GM23338 (cell line): ENCODE results near the gene MLF1. TPM values are rescaled to one million over a fixed set of nuclear protein-coding genes. Genes with fewer than 3 reads are reported as not detected.

Source experiments
- ATAC-seq: fragments of 200-7000 bp; cut with Tn5 transposase; 3 replicates; pipeline ENCODE4 v1.9.1; 2020
- DNase-seq: peaks from one replicate; pipeline ENCODE4 v3.0.0-alpha.2; 2015; ENCODE audit warnings: low spot score
- H2AFZ ChIP-seq: fragments of 200-600 bp; sonication (generic); 2 replicates; pipeline ENCODE4 v1.8.0; 2016; ENCODE audit warnings: antibody characterized with exemption, mild to moderate bottlenecking, moderate library complexity
- H3F3A ChIP-seq: fragments of 200-600 bp; sonication (generic); replicated peaks from 2 replicates; pipeline ENCODE4 v1.8.0; 2017; ENCODE audit warnings: antibody characterized with exemption, mixed run types, low read depth
- H3K27ac ChIP-seq: fragments of 200-600 bp; sonication (generic); 2 replicates; pipeline ENCODE4 v1.6.1; 2016; ENCODE audit warnings: low read depth
- H3K27me3 ChIP-seq: fragments of 200-600 bp; sonication (generic); 2 replicates; pipeline ENCODE4 v1.8.0; 2016; ENCODE audit warnings: mild to moderate bottlenecking, mixed run types, moderate library complexity; ENCODE audit not compliant: insufficient read depth
- H3K36me3 ChIP-seq: fragments of 200-600 bp; sonication (generic); 2 replicates; pipeline ENCODE4 v1.8.0; 2016; ENCODE audit warnings: mild to moderate bottlenecking; ENCODE audit not compliant: insufficient read depth
- H3K4me1 ChIP-seq: fragments of 200-600 bp; sonication (generic); 2 replicates; pipeline ENCODE4 v1.8.0; 2016; ENCODE audit warnings: mild to moderate bottlenecking, moderate library complexity; ENCODE audit not compliant: insufficient read depth
- H3K4me2 ChIP-seq: fragments of 200-600 bp; sonication (generic); 2 replicates; pipeline ENCODE4 v1.7.1; 2017; ENCODE audit warnings: mixed run types
- H3K4me3 ChIP-seq: fragments of 200-600 bp; sonication (generic); 2 replicates; pipeline ENCODE4 v1.6.1; 2016; ENCODE audit warnings: mixed run types
- H3K79me2 ChIP-seq: fragments of 200-600 bp; sonication (generic); replicated peaks from 2 replicates; pipeline ENCODE4 v1.8.0; 2017; ENCODE audit warnings: mild to moderate bottlenecking; ENCODE audit not compliant: insufficient read depth
- H3K9me2 ChIP-seq: fragments of 200-600 bp; sonication (generic); 2 replicates; pipeline ENCODE4 v1.8.0; 2017; ENCODE audit not compliant: insufficient read depth
- H4K20me1 ChIP-seq: fragments of 200-600 bp; sonication (generic); replicated peaks from 2 replicates; pipeline ENCODE4 v1.8.0; 2017; ENCODE audit warnings: mild to moderate bottlenecking; ENCODE audit not compliant: insufficient read depth
- H3K27ac Mint-ChIP-seq: 2 replicates; pipeline ENCODE4 v1.8.0; 2020; ENCODE audit warnings: inconsistent platforms, mild to moderate bottlenecking, moderate library complexity, mixed read lengths
- H3K27me3 Mint-ChIP-seq: 3 replicates; pipeline ENCODE4 v1.8.0; 2022; ENCODE audit warnings: low read depth, mild to moderate bottlenecking, moderate library complexity, mixed read lengths, inconsistent platforms; ENCODE audit not compliant: insufficient read depth, poor library complexity
- H3K36me3 Mint-ChIP-seq: 3 replicates; pipeline ENCODE4 v1.8.0; 2021; ENCODE audit warnings: low read depth, mild to moderate bottlenecking, inconsistent platforms, moderate library complexity, mixed read lengths
- H3K4me1 Mint-ChIP-seq: 3 replicates; pipeline ENCODE4 v1.8.0; 2020; ENCODE audit warnings: mild to moderate bottlenecking, inconsistent platforms, mixed read lengths
- H3K4me3 Mint-ChIP-seq: 3 replicates; pipeline ENCODE4 v1.8.0; 2021; ENCODE audit warnings: moderate library complexity, mild to moderate bottlenecking, inconsistent platforms, mixed read lengths
- H3K9me3 Mint-ChIP-seq: 3 replicates; pipeline ENCODE4 v1.8.0; 2020; ENCODE audit warnings: moderate library complexity, mild to moderate bottlenecking, inconsistent platforms, mixed read lengths
- CREB1 ChIP-seq: fragments of 250-450 bp; sonication (Bioruptor Pico); IDR thresholded peaks from 2 replicates; pipeline ENCODE4 v1.5.0; 2020; ENCODE audit warnings: low read depth, mild to moderate bottlenecking, moderate library complexity
- EZH2 ChIP-seq: fragments of 200-600 bp; sonication (generic); IDR thresholded peaks from one replicate; pipeline ENCODE4 v1.8.0; 2017; ENCODE audit warnings: antibody characterized with exemption, mild to moderate bottlenecking, low read depth; ENCODE audit not compliant: unreplicated experiment
- EZH2phosphoT487 ChIP-seq: fragments of 200-600 bp; sonication (generic); IDR thresholded peaks from one replicate; pipeline ENCODE4 v1.8.1; 2018; ENCODE audit warnings: antibody characterized with exemption; ENCODE audit not compliant: unreplicated experiment
- JUNB ChIP-seq: IDR thresholded peaks from one replicate; pipeline ENCODE4 v1.6.1; 2016; ENCODE audit warnings: antibody characterized with exemption; ENCODE audit not compliant: unreplicated experiment
- NANOG ChIP-seq: IDR thresholded peaks from 2 replicates; pipeline ENCODE4 v1.6.1; 2016; ENCODE audit warnings: antibody characterized with exemption, borderline replicate concordance
- POLR2AphosphoS5 ChIP-seq: IDR thresholded peaks from 2 replicates; pipeline ENCODE4 v1.6.1; 2016; ENCODE audit warnings: antibody characterized with exemption, low read depth
- STAT1 ChIP-seq: IDR thresholded peaks from one replicate; pipeline ENCODE4 v1.6.1; 2016; ENCODE audit warnings: antibody characterized with exemption; ENCODE audit not compliant: unreplicated experiment
- ZNF114 ChIP-seq: fragments of 250-450 bp; sonication (Bioruptor Pico); IDR thresholded peaks from 2 replicates; pipeline ENCODE4 v1.5.0; 2020; ENCODE audit warnings: mild to moderate bottlenecking, moderate library complexity
- ZNF331 ChIP-seq: fragments of 250-450 bp; sonication (Bioruptor Pico); IDR thresholded peaks from 2 replicates; pipeline ENCODE4 v1.5.0; 2020; ENCODE audit warnings: low read depth, mild to moderate bottlenecking, moderate library complexity
- polyA plus RNA-seq: library from polyadenylated mRNA; unstranded; fragments of >200 nt; fragmentation: Nextera tagmentation; extraction: Ambion mirVana; gene quantifications from 2 replicates; pipeline ENCODE4 v1.2.1, GENCODE V29; 2016
- total RNA-seq: library from RNA; depleted of rRNA; stranded (reverse); fragments of >200 nt; shearing (Covaris generic); gene quantifications from 2 replicates; pipeline ENCODE4 v1.2.3, GENCODE V29; 2014
- TF ChIP-seq, protein P1 (sequence below): fragments of 250-450 bp; sonication (Bioruptor Pico); IDR thresholded peaks from 2 replicates; pipeline ENCODE4 v1.5.0; 2020; ENCODE audit warnings: mild to moderate bottlenecking, moderate library complexity
- TF ChIP-seq, protein P2 (sequence below): IDR thresholded peaks from one replicate; pipeline ENCODE4 v1.6.1; 2018; ENCODE audit warnings: antibody characterized with exemption; ENCODE audit not compliant: unreplicated experiment
- TF ChIP-seq, protein P3 (sequence below), 2 experiments: fragments of 200-600 bp in 1 of 2; sonication (generic) in 1 of 2; conservative IDR thresholded peaks; 2 replicates each; pipeline versions ENCODE4 v1.5.1 to v1.6.1; 2016 to 2017; ENCODE audit warnings: antibody characterized with exemption in 2 of 2, low read depth in 2 of 2, mild to moderate bottlenecking in 2 of 2, moderate library complexity in 1 of 2
- TF ChIP-seq, protein P4 (sequence below): IDR thresholded peaks from 2 replicates; pipeline ENCODE4 v1.6.1; 2016; ENCODE audit warnings: antibody characterized with exemption

Gene MLF1
- total and polyA plus RNA-seq, 2 experiments from 2014 or later = 36.6 to 63.6 TPM

DNA sequence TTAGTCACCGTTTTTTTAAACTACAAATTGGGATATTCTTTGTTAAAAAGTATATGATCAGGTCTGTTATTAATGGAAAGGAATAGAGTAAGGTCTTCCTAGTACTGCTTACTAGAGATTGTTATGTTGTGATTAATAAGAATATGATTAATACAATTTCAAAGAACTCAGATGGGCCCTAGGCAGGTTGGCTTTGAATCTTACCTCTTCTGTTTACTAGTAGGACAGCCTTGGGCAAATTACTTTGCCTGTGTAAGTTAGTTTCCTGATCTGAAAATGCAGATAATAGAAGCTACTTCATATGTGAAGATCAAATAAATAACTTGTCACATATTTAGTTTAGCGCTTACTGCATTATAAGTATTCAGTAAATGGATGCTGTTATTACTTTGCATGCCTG, 80.2 kb downstream of the MLF1 start:
- Histone ChIP-seq H3K4me1 (no peaks in the 10 kb centered on the region), H3K27me3 (no peaks in the 10 kb centered on the region), H3K27ac (no peak overlapping the region), H3K4me3 (no peak overlapping the region), H3F3A (no peaks in the 10 kb centered on the region), H2AFZ (no peak overlapping the region), H3K36me3 (peaks cover 51% of the 10 kb centered on the region), H3K4me2 (no peak overlapping the region), H3K9me2 (no peaks in the 10 kb centered on the region), H4K20me1 (peaks cover 3% of the 10 kb centered on the region; the same call in 1 of the 2 replicates), H3K79me2 (peaks cover 20% of the 10 kb centered on the region)
- DNase-seq (no peak), ATAC-seq (no peak)
- Mint-ChIP-seq H3K27me3 (no peaks in the 10 kb centered on the region), H3K4me1 (no peaks in the 10 kb centered on the region; the same call in 2 of the 3 replicates), H3K4me3 (no peak overlapping the region), H3K27ac (no peak overlapping the region), H3K36me3 (peaks cover 50% of the 10 kb centered on the region), H3K9me3 (no peaks in the 10 kb centered on the region)
- TF ChIP-seq EZH2phosphoT487 (no peak), JUNB (no peak), ZNF114 (CRISPR knock-in tag) (no peak), EZH2 (no peak), ZNF331 (no peak), CREB1 (no peak), STAT1 (no peak), POLR2AphosphoS5 (no peak), NANOG (no peak)
- TF ChIP-seq, protein P1, sequence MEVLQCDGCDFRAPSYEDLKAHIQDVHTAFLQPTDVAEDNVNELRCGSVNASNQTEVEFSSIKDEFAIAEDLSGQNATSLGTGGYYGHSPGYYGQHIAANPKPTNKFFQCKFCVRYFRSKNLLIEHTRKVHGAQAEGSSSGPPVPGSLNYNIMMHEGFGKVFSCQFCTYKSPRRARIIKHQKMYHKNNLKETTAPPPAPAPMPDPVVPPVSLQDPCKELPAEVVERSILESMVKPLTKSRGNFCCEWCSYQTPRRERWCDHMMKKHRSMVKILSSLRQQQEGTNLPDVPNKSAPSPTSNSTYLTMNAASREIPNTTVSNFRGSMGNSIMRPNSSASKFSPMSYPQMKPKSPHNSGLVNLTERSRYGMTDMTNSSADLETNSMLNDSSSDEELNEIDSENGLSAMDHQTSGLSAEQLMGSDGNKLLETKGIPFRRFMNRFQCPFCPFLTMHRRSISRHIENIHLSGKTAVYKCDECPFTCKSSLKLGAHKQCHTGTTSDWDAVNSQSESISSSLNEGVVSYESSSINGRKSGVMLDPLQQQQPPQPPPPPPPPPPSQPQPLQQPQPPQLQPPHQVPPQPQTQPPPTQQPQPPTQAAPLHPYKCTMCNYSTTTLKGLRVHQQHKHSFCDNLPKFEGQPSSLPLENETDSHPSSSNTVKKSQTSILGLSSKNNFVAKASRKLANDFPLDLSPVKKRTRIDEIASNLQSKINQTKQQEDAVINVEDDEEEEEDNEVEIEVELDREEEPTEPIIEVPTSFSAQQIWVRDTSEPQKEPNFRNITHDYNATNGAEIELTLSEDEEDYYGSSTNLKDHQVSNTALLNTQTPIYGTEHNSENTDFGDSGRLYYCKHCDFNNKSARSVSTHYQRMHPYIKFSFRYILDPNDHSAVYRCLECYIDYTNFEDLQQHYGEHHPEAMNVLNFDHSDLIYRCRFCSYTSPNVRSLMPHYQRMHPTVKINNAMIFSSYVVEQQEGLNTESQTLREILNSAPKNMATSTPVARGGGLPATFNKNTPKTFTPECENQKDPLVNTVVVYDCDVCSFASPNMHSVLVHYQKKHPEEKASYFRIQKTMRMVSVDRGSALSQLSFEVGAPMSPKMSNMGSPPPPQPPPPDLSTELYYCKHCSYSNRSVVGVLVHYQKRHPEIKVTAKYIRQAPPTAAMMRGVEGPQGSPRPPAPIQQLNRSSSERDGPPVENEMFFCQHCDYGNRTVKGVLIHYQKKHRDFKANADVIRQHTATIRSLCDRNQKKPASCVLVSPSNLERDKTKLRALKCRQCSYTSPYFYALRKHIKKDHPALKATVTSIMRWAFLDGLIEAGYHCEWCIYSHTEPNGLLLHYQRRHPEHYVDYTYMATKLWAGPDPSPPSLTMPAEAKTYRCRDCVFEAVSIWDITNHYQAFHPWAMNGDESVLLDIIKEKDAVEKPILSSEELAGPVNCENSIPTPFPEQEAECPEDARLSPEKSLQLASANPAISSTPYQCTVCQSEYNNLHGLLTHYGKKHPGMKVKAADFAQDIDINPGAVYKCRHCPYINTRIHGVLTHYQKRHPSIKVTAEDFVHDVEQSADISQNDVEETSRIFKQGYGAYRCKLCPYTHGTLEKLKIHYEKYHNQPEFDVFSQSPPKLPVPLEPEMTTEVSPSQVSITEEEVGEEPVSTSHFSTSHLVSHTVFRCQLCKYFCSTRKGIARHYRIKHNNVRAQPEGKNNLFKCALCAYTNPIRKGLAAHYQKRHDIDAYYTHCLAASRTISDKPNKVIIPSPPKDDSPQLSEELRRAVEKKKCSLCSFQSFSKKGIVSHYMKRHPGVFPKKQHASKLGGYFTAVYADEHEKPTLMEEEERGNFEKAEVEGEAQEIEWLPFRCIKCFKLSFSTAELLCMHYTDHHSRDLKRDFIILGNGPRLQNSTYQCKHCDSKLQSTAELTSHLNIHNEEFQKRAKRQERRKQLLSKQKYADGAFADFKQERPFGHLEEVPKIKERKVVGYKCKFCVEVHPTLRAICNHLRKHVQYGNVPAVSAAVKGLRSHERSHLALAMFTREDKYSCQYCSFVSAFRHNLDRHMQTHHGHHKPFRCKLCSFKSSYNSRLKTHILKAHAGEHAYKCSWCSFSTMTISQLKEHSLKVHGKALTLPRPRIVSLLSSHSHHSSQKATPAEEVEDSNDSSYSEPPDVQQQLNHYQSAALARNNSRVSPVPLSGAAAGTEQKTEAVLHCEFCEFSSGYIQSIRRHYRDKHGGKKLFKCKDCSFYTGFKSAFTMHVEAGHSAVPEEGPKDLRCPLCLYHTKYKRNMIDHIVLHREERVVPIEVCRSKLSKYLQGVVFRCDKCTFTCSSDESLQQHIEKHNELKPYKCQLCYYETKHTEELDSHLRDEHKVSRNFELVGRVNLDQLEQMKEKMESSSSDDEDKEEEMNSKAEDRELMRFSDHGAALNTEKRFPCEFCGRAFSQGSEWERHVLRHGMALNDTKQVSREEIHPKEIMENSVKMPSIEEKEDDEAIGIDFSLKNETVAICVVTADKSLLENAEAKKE = no peak
- TF ChIP-seq, protein P2, sequence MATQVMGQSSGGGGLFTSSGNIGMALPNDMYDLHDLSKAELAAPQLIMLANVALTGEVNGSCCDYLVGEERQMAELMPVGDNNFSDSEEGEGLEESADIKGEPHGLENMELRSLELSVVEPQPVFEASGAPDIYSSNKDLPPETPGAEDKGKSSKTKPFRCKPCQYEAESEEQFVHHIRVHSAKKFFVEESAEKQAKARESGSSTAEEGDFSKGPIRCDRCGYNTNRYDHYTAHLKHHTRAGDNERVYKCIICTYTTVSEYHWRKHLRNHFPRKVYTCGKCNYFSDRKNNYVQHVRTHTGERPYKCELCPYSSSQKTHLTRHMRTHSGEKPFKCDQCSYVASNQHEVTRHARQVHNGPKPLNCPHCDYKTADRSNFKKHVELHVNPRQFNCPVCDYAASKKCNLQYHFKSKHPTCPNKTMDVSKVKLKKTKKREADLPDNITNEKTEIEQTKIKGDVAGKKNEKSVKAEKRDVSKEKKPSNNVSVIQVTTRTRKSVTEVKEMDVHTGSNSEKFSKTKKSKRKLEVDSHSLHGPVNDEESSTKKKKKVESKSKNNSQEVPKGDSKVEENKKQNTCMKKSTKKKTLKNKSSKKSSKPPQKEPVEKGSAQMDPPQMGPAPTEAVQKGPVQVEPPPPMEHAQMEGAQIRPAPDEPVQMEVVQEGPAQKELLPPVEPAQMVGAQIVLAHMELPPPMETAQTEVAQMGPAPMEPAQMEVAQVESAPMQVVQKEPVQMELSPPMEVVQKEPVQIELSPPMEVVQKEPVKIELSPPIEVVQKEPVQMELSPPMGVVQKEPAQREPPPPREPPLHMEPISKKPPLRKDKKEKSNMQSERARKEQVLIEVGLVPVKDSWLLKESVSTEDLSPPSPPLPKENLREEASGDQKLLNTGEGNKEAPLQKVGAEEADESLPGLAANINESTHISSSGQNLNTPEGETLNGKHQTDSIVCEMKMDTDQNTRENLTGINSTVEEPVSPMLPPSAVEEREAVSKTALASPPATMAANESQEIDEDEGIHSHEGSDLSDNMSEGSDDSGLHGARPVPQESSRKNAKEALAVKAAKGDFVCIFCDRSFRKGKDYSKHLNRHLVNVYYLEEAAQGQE = no peak
- TF ChIP-seq, protein P3, sequence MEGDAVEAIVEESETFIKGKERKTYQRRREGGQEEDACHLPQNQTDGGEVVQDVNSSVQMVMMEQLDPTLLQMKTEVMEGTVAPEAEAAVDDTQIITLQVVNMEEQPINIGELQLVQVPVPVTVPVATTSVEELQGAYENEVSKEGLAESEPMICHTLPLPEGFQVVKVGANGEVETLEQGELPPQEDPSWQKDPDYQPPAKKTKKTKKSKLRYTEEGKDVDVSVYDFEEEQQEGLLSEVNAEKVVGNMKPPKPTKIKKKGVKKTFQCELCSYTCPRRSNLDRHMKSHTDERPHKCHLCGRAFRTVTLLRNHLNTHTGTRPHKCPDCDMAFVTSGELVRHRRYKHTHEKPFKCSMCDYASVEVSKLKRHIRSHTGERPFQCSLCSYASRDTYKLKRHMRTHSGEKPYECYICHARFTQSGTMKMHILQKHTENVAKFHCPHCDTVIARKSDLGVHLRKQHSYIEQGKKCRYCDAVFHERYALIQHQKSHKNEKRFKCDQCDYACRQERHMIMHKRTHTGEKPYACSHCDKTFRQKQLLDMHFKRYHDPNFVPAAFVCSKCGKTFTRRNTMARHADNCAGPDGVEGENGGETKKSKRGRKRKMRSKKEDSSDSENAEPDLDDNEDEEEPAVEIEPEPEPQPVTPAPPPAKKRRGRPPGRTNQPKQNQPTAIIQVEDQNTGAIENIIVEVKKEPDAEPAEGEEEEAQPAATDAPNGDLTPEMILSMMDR (conservative IDR thresholded peaks at IDR 0.05; ENCODE audit: low read depth in 2 of 2) = no peak
- TF ChIP-seq, protein P4, sequence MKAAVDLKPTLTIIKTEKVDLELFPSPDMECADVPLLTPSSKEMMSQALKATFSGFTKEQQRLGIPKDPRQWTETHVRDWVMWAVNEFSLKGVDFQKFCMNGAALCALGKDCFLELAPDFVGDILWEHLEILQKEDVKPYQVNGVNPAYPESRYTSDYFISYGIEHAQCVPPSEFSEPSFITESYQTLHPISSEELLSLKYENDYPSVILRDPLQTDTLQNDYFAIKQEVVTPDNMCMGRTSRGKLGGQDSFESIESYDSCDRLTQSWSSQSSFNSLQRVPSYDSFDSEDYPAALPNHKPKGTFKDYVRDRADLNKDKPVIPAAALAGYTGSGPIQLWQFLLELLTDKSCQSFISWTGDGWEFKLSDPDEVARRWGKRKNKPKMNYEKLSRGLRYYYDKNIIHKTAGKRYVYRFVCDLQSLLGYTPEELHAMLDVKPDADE = no peak
